Ovary (tissue), 9 donors: Measurements from ENCODE around the gene TSSK2. TPM values are rescaled to one million over a fixed set of nuclear protein-coding genes. Genes with fewer than 3 reads are reported as not detected.

ENCODE experiments used
- DNase-seq, 5 donors: peaks; one replicate each; pipeline ENCODE4 v3.0.0-alpha.2; 2019 to 2020
- H3K27ac ChIP-seq, 2 donors: fragments of 200-600 bp; one replicate each; pipeline versions ENCODE4 v1.5.1 to v1.8.0; 2019 to 2022
- H3K27me3 ChIP-seq: fragments of 200-600 bp; one replicate; pipeline ENCODE4 v1.8.0; 2022
- H3K36me3 ChIP-seq: fragments of 200-600 bp; sonication (generic); one replicate; pipeline ENCODE4 v1.5.1; 2019
- H3K4me1 ChIP-seq: one replicate; pipeline ENCODE4 v1.8.1; 2013; ENCODE audit warnings: mild to moderate bottlenecking, moderate library complexity; ENCODE audit not compliant: insufficient read depth
- H3K4me3 ChIP-seq: fragments of 200-600 bp; sonication (generic); one replicate; pipeline ENCODE4 v1.5.1; 2017
- H3K9me3 ChIP-seq, 2 donors: fragments of 200-600 bp in 1 of 2; sonication (generic) in 1 of 2; one replicate each; pipeline versions ENCODE4 v1.5.1 to v1.8.1; 2013 to 2019; ENCODE audit warnings: mild to moderate bottlenecking in 1 of 2, moderate library complexity in 1 of 2
- EP300 ChIP-seq: sonication (generic); formaldehyde crosslinking; IDR thresholded peaks from one replicate; pipeline ENCODE4 v1.6.1; 2017; ENCODE audit warnings: antibody characterized with exemption
- POLR2A ChIP-seq: fragments of 450-650 bp; IDR thresholded peaks from one replicate; pipeline ENCODE4 v1.6.1; 2017; ENCODE audit warnings: antibody characterized with exemption, mild to moderate bottlenecking, moderate library complexity
- WGBS, 3 donors: extraction: QIAGEN DNeasy Blood & Tissue Kit in 1 of 3; methylation state at CpG; one replicate each; pipeline versions ENCODE4 v1.1.5 to v1.1.7; 2013 to 2017; 5-methylcytosine and 5-hydroxymethylcytosine counted together
- intact Hi-C, 4 donors: fragments of 100-400 bp; cut with DNase I; formaldehyde crosslinking; loops; one replicate each; pipeline versions ENCODE4 v1.11.0 to v1.15.1; 2022 to 2023
- polyA plus RNA-seq, 2 donors: library from polyadenylated mRNA; stranded (reverse); fragments of 200-250 nt in 1 of 2; fragments of 350-450 nt in 1 of 2; fragmentation: Illumina TruSeq in 1 of 2; extraction: RNeasy Lipid Tissue Mini Kit (QIAGEN cat#74804) in 1 of 2; gene quantifications; one replicate each; pipeline ENCODE4 v1.2.3, GENCODE V29; 2013 to 2014
- total RNA-seq, 7 donors: library from RNA; depleted of rRNA in 2 of 7; stranded (reverse); fragments of >200 nt in 2 of 7; fragmentation: NEBNext Ultra II Directional in 3 of 7; extraction: Animal tissue kit (Norgen Biotek cat#: 25700) in 3 of 7; gene quantifications; one replicate each; pipeline versions ENCODE4 v1.1.0 to v1.2.4, GENCODE V29; 2016 to 2023
- TF ChIP-seq, protein P1 (sequence below), 3 donors: fragments of 450-650 bp in 2 of 3; fragments of 200-600 bp in 1 of 3; IDR thresholded peaks; one replicate each; pipeline versions ENCODE4 v1.5.1 to v1.8.0; 2016 to 2022; ENCODE audit warnings: antibody characterized with exemption in 3 of 3, mild to moderate bottlenecking in 1 of 3
- donor health status: DM: no; HTN: no; CAD: no; lungs with moderate emphysema.
- donor health status: DM: no; HTN: no; CAD: no.
- donor health status: Bipolar disorder and iron deficiency.
- donor health status: DM: yes; HTN: yes; CAD: no.
- donor health status: DM: no; HTN: no; CAD: no.
- donor health status: DM: yes; HTN: yes; CAD: no.

Gene TSSK2
- total and polyA plus RNA-seq, 9 donors: 0.05 TPM; not detected in 8

DNA sequence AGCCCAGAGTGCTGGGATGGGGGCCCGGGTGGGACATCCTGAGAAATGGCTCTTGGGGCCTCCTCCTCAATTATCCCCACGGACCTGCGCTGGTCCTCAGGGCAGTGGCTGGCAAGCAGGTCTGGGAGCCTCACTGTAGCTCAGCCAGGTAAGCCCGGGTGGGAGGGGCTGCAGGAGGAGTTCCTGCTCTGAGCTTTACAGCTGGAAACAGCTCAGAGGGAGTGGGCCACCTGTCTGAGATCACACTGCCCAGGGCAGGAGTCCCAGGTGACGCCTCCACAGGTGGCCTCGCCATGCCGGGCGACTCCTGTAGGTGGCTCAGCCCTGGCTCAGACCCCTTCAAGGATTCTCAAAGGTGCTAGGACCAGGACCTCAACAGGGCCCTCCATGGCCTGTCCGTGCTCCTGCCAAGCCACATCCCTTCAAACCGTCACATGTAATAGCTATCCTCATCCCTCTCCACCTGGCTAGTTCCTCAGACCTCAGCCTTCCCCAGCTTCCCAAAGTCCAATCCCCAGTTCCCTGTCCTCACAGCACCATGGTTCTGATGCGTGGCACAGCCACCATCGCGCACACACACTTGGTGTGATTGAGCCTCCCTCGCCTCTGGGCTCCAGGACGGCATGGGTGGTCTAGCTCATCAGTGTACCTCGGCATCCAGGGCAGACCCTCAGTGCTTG lies 3.6 kb upstream of the TSSK2 start:
- no peaks in the 10 kb centered on the region for H3K36me3 ChIP-seq
- H3K4me3 ChIP-seq: no peak overlapping the region
- no peak overlapping the region for H3K27ac ChIP-seq
- intact Hi-C loops: no loop called here
- peaks cover 4% of the 10 kb centered on the region for H3K4me1 ChIP-seq
- H3K27me3 ChIP-seq: no peaks in the 10 kb centered on the region
- no peaks in the 10 kb centered on the region for H3K9me3 ChIP-seq
- DNase-seq: no peak
- TF ChIP-seq, protein P1, sequence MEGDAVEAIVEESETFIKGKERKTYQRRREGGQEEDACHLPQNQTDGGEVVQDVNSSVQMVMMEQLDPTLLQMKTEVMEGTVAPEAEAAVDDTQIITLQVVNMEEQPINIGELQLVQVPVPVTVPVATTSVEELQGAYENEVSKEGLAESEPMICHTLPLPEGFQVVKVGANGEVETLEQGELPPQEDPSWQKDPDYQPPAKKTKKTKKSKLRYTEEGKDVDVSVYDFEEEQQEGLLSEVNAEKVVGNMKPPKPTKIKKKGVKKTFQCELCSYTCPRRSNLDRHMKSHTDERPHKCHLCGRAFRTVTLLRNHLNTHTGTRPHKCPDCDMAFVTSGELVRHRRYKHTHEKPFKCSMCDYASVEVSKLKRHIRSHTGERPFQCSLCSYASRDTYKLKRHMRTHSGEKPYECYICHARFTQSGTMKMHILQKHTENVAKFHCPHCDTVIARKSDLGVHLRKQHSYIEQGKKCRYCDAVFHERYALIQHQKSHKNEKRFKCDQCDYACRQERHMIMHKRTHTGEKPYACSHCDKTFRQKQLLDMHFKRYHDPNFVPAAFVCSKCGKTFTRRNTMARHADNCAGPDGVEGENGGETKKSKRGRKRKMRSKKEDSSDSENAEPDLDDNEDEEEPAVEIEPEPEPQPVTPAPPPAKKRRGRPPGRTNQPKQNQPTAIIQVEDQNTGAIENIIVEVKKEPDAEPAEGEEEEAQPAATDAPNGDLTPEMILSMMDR (IDR thresholded peaks at IDR 0.05): no peak
- TF ChIP-seq EP300 (no peak), POLR2A (no peak)
- WGBS, 3 donors: 88 to 92% (median 90%) methylated on average over 16 of the region's 16 CpGs

- no peak for DNase-seq
- Histone ChIP-seq H3K27me3 (no peaks in the 10 kb centered on the region), H3K36me3 (no peaks in the 10 kb centered on the region), H3K27ac (no peak overlapping the region), H3K4me3 (no peak overlapping the region), H3K4me1 (peaks cover 2% of the 10 kb centered on the region), H3K9me3 (no peaks in the 10 kb centered on the region)
- intact Hi-C loops: no loop called here
- TF ChIP-seq, protein P1 (IDR thresholded peaks at IDR 0.05): no peak
- WGBS, 3 donors: 80 to 87% (median 82%) methylated on average over 7 of the region's 7 CpGs
Observed at GRCh38 chr22:19128009-19128401, 3.1 kb upstream of the TSSK2 start.

GRCh38 chr22:19128946-19129727 lies 2.0 kb upstream of the TSSK2 start:
- Histone ChIP-seq H3K27ac (no peak overlapping the region), H3K4me1 (no peaks in the 10 kb centered on the region), H3K9me3 (no peaks in the 10 kb centered on the region), H3K4me3 (no peak overlapping the region), H3K27me3 (no peaks in the 10 kb centered on the region), H3K36me3 (no peaks in the 10 kb centered on the region)
- intact Hi-C loops: no loop called here
- TF ChIP-seq POLR2A: no peak
- TF ChIP-seq, protein P1 (IDR thresholded peaks at IDR 0.05): no peak
- TF ChIP-seq EP300: no peak
- 82 to 85% (median 83%) methylated on average over 7 of the region's 7 CpGs for WGBS, 3 donors
- no peak for DNase-seq

GRCh38 chr22:19129871-19130270 lies 1.2 kb upstream of the TSSK2 start:
- WGBS, 3 donors: 73 to 80% (median 79%) methylated on average over 8 of the region's 8 CpGs
- H3K4me1 ChIP-seq: no peaks in the 10 kb centered on the region
- intact Hi-C loops: no loop called here
- H3K4me3 ChIP-seq: no peak overlapping the region
- DNase-seq: no peak
- H3K9me3 ChIP-seq: no peaks in the 10 kb centered on the region
- no peak for TF ChIP-seq EP300
- TF ChIP-seq POLR2A: no peak
- TF ChIP-seq, protein P1 (IDR thresholded peaks at IDR 0.05): no peak
- no peak overlapping the region for H3K27ac ChIP-seq
- no peaks in the 10 kb centered on the region for H3K36me3 ChIP-seq
- H3K27me3 ChIP-seq: no peaks in the 10 kb centered on the region
